GM12892 (cell line): ENCODE results near the gene SCAMP4.

ENCODE experiments used
- POLR2A ChIP-seq: IDR thresholded peaks from 2 replicates; pipeline ENCODE4 v1.6.1; 2011; ENCODE audit warnings: low read depth, low read length, control low read depth
- POLR2AphosphoS5 ChIP-seq: IDR thresholded peaks from 2 replicates; pipeline ENCODE4 v1.6.1; 2011; ENCODE audit warnings: low read depth, low read length, control low read depth
- TAF1 ChIP-seq: IDR thresholded peaks from 2 replicates; pipeline ENCODE4 v1.6.1; 2011; ENCODE audit warnings: low read depth, mild to moderate bottlenecking, control low read depth, low read length, borderline replicate concordance

GRCh38 chr19:1935484-1936208, 30.4 kb downstream of the SCAMP4 start:
- TF ChIP-seq POLR2A (no peak), POLR2AphosphoS5 (no peak), TAF1 (no peak)
